Endodermal cell (in vitro differentiated cells): Measurements from ENCODE around the gene PPFIA2. TPM values are rescaled to one million over a fixed set of nuclear protein-coding genes. Genes with fewer than 3 reads are reported as not detected.
"Not testable (repeated sequence)": the region's sequence is repeated elsewhere in the genome, so short reads cannot be mapped to it uniquely, and the experiment has no call there.

Experiments used
- DNase-seq: peaks from one replicate; pipeline ENCODE4 v3.0.0-alpha.2; 2017
- H3K27ac ChIP-seq: 2 replicates; pipeline ENCODE4 v1.5.1; 2013; ENCODE audit warnings: mild to moderate bottlenecking, low read depth, low read length, moderate library complexity
- H3K27me3 ChIP-seq: 2 replicates; pipeline ENCODE4 v1.6.1; 2013; ENCODE audit warnings: mild to moderate bottlenecking, low read length, moderate library complexity; ENCODE audit not compliant: insufficient read depth, control insufficient read depth, poor library complexity, severe bottlenecking
- H3K36me3 ChIP-seq: 2 replicates; pipeline ENCODE4 v1.7.0; 2013; ENCODE audit warnings: mild to moderate bottlenecking, low read length, moderate library complexity; ENCODE audit not compliant: control insufficient read depth, insufficient read depth
- H3K4me1 ChIP-seq: one replicate; pipeline ENCODE4 v1.7.0; 2013; ENCODE audit warnings: low read length; ENCODE audit not compliant: control insufficient read depth, insufficient read depth
- H3K4me3 ChIP-seq: 2 replicates; pipeline ENCODE4 v1.5.1; 2013; ENCODE audit warnings: mild to moderate bottlenecking, low read length, moderate library complexity
- H3K9ac ChIP-seq: 2 replicates; pipeline ENCODE4 v1.6.1; 2013; ENCODE audit warnings: mild to moderate bottlenecking, low read length, moderate library complexity; ENCODE audit not compliant: poor library complexity, severe bottlenecking; ENCODE audit errors: extremely low read depth
- H3K9me3 ChIP-seq: 2 replicates; pipeline ENCODE4 v1.6.1; 2013; ENCODE audit warnings: mild to moderate bottlenecking, low read length, moderate library complexity; ENCODE audit not compliant: control insufficient read depth
- H3K27ac Mint-ChIP-seq: 2 replicates; pipeline ENCODE4 v1.8.0; 2020; ENCODE audit warnings: mixed read lengths
- H3K27me3 Mint-ChIP-seq: 2 replicates; pipeline ENCODE4 v1.8.0; 2021; ENCODE audit warnings: mild to moderate bottlenecking, mixed read lengths; ENCODE audit not compliant: insufficient read depth
- H3K36me3 Mint-ChIP-seq: 2 replicates; pipeline ENCODE4 v1.8.0; 2020; ENCODE audit warnings: low read depth, mixed read lengths
- H3K4me1 Mint-ChIP-seq: 2 replicates; pipeline ENCODE4 v1.8.0; 2020; ENCODE audit warnings: mixed read lengths
- H3K4me3 Mint-ChIP-seq: 2 replicates; pipeline ENCODE4 v1.8.0; 2020; ENCODE audit warnings: mild to moderate bottlenecking, moderate library complexity, mixed read lengths
- H3K9me3 Mint-ChIP-seq: 2 replicates; pipeline ENCODE4 v1.8.0; 2020; ENCODE audit warnings: mild to moderate bottlenecking, mixed read lengths
- WGBS, 2 experiments: methylation state at CpG; one replicate each; pipeline versions ENCODE4 v1.1.5 to v1.1.7; 2013; ENCODE audit warnings: missing lambda C conversion rate in 2 of 2, mixed read lengths in 1 of 2; ENCODE audit not compliant: insufficient coverage in 1 of 2, insufficient read length in 1 of 2; 5-methylcytosine and 5-hydroxymethylcytosine counted together
- total RNA-seq, 2 donors: library from RNA; stranded (reverse); fragmentation: NEBNext Ultra II Directional in 1 of 2; extraction: Animal tissue kit (Norgen Biotek cat#: 25700) in 1 of 2; gene quantifications; 2 replicates in 1 of 2; 3 replicates in 1 of 2; pipeline ENCODE4 v1.2.1, GENCODE V29; 2021
- TF ChIP-seq, protein P1 (sequence below): fragments of 200-600 bp; sonication (generic); conservative IDR thresholded peaks from 2 replicates; pipeline ENCODE4 v1.5.0; 2021; ENCODE audit warnings: antibody characterized with exemption, mild to moderate bottlenecking

Gene PPFIA2
- total RNA-seq, 2 donors from 2014 or later = 1.2 TPM; not detected in 1

DNA sequence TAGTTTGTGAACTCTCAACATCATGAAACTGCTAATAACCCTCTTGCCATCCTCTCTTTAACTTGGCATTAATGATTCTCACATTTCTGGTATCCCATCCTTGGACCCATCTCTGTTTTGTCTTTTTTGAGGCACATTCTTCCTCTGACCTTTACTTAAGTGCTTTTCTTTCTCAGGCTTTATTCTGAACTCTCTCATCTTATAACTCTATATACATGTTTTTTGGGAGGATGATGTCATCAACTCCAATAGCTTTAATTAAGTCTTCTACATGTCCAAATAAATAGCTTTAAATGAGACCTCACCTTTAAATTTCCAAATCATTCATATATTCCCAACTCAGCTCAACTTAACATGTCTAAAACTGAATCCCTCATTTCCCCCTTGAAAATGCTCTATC lies 88.4 kb downstream of the PPFIA2 start:
- Histone ChIP-seq H3K4me3 (no peak overlapping the region), H3K27ac (no peak overlapping the region), H3K36me3 (no peaks in the 10 kb centered on the region), H3K27me3 (no peaks in the 10 kb centered on the region), H3K4me1 (no peaks in the 10 kb centered on the region), H3K9ac (no peak overlapping the region), H3K9me3 (no peaks in the 10 kb centered on the region)
- H3K4me1 Mint-ChIP-seq = no peaks in the 10 kb centered on the region
- H3K9me3 Mint-ChIP-seq = no peaks in the 10 kb centered on the region
- no peak for DNase-seq
- no peak overlapping the region for H3K27ac Mint-ChIP-seq
- no peaks in the 10 kb centered on the region for H3K27me3 Mint-ChIP-seq
- H3K4me3 Mint-ChIP-seq = no peak overlapping the region
- TF ChIP-seq, protein P1, sequence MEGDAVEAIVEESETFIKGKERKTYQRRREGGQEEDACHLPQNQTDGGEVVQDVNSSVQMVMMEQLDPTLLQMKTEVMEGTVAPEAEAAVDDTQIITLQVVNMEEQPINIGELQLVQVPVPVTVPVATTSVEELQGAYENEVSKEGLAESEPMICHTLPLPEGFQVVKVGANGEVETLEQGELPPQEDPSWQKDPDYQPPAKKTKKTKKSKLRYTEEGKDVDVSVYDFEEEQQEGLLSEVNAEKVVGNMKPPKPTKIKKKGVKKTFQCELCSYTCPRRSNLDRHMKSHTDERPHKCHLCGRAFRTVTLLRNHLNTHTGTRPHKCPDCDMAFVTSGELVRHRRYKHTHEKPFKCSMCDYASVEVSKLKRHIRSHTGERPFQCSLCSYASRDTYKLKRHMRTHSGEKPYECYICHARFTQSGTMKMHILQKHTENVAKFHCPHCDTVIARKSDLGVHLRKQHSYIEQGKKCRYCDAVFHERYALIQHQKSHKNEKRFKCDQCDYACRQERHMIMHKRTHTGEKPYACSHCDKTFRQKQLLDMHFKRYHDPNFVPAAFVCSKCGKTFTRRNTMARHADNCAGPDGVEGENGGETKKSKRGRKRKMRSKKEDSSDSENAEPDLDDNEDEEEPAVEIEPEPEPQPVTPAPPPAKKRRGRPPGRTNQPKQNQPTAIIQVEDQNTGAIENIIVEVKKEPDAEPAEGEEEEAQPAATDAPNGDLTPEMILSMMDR = no peak
- H3K36me3 Mint-ChIP-seq = no peaks in the 10 kb centered on the region

DNA sequence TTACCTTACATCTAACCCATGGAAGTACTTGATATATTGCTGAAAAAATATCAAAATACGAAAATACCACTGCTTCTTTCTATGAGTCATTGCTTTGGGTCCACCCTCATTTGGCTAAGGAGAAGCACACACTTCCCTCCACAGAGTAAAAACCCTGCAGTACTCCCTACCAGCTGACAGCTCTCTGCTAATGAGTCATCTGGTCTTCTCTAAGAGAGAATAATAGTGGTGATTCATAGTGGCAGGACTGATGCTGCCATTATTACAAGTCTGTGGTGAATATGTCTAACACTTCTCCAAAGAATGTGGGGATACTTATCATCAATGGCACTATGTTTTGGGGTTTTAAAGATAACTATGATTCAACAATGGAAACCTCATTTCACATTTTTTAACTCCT lies 90.7 kb downstream of the PPFIA2 start:
- H3K9me3 ChIP-seq = no peaks in the 10 kb centered on the region
- H3K4me1 ChIP-seq = no peaks in the 10 kb centered on the region
- Mint-ChIP-seq H3K27ac (no peak overlapping the region), H3K4me3 (no peak overlapping the region), H3K27me3 (no peaks in the 10 kb centered on the region), H3K36me3 (no peaks in the 10 kb centered on the region), H3K4me1 (no peaks in the 10 kb centered on the region), H3K9me3 (no peaks in the 10 kb centered on the region)
- H3K27ac ChIP-seq = no peak overlapping the region
- no peak for DNase-seq
- H3K27me3 ChIP-seq = no peaks in the 10 kb centered on the region
- TF ChIP-seq, protein P1 = no peak
- no peak overlapping the region for H3K4me3 ChIP-seq
- 16 to 33% methylated on average over 1 of the region's 1 CpG for WGBS, 2 experiments
- H3K36me3 ChIP-seq = no peaks in the 10 kb centered on the region
- no peak overlapping the region for H3K9ac ChIP-seq

DNA sequence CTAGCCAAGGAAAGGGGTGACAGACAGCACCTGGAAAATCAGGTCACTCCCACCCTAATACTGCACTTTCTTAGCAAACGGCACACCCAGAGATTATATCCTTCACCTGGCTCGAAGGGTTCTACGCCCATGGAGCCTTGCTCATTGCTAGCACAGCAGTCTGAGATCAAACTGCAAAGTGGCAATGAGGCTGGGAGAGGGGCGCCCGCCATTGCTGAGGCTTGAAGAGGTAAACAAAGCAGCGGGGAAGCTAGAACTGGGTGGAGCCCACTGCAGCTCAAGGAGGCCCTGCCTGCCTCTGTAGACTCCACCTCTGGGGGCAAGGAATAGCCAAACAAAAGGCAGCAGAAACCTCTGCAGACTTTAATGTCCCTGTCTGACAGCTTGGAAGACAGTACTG lies 99.8 kb downstream of the PPFIA2 start:
- not testable (repeated sequence) for H3K4me3 ChIP-seq, H3K27me3 ChIP-seq, H3K9me3 Mint-ChIP-seq, DNase-seq, H3K4me1 ChIP-seq, H3K27ac ChIP-seq, H3K4me3 Mint-ChIP-seq, H3K36me3 Mint-ChIP-seq, H3K27ac Mint-ChIP-seq, H3K27me3 Mint-ChIP-seq, H3K9ac ChIP-seq, H3K9me3 ChIP-seq, H3K36me3 ChIP-seq, H3K4me1 Mint-ChIP-seq
- 88 to 100% methylated on average over 2 to 6 of the region's 6 CpGs for WGBS, 2 experiments

DNA sequence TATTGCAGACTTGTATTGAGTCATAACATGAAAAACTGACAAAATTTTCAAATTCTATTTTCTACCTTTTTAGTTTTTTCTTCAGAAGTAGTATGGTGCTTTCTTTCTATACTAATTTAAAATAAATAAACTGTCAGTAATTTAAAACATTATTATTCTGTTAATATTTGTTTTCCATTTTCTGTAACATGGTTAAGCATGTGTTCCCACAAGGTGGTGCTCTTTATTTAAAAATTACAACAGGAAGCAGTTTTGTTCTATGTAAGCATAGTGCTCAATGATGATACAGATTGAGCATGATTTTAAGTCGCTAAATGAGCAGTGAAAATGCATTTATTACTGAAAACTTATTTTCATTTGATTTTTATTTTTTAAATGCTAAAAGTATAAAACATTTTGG lies 114.6 kb downstream of the PPFIA2 start:
- WGBS, 2 experiments = 20% methylated on average over 1 of the region's 1 CpG; no CpG with 5 or more reads in 1 of the 2 experiments
- no peak overlapping the region for H3K4me3 Mint-ChIP-seq
- TF ChIP-seq, protein P1 = peak; percentile 84

More for the DNA sequence above, 114.6 kb downstream of the PPFIA2 start:
- no peaks in the 10 kb centered on the region for H3K9me3 ChIP-seq
- H3K27ac ChIP-seq = no peak overlapping the region
- no peak overlapping the region for H3K27ac Mint-ChIP-seq
- H3K4me3 ChIP-seq = no peak overlapping the region
- H3K9ac ChIP-seq = no peak overlapping the region
- H3K27me3 Mint-ChIP-seq = no peaks in the 10 kb centered on the region
- no peak for DNase-seq
- no peaks in the 10 kb centered on the region for H3K4me1 ChIP-seq
- no peaks in the 10 kb centered on the region for H3K27me3 ChIP-seq
- H3K9me3 Mint-ChIP-seq = no peaks in the 10 kb centered on the region
- no peaks in the 10 kb centered on the region for H3K4me1 Mint-ChIP-seq
- H3K36me3 ChIP-seq = no peaks in the 10 kb centered on the region
- no peaks in the 10 kb centered on the region for H3K36me3 Mint-ChIP-seq
